Right cardiac atrium (tissue), 5 donors: Measurements from ENCODE around the gene MYLK. TPM values are rescaled to one million over a fixed set of nuclear protein-coding genes. Genes with fewer than 3 reads are reported as not detected.

Experiments
- ATAC-seq, 2 donors: fragments of 200-7000 bp; cut with Tn5 transposase; one replicate each; pipeline versions ENCODE4 v1.8.0 to v1.9.1; 2020; ENCODE audit warnings: moderate library complexity in 2 of 2, mild to moderate bottlenecking in 1 of 2
- DNase-seq, 3 donors: peaks; one replicate each; pipeline ENCODE4 v3.0.0-alpha.2; 2020
- H3K27ac ChIP-seq: one replicate; pipeline ENCODE4 v1.5.1; 2013; ENCODE audit warnings: mild to moderate bottlenecking, low read length, control low read depth, moderate library complexity
- H3K27me3 ChIP-seq: one replicate; pipeline ENCODE4 v1.6.1; 2013; ENCODE audit not compliant: control insufficient read depth, insufficient read depth
- H3K4me1 ChIP-seq: one replicate; pipeline ENCODE4 v1.6.1; 2013; ENCODE audit warnings: low read length; ENCODE audit not compliant: control insufficient read depth, insufficient read depth
- H3K4me3 ChIP-seq: one replicate; pipeline ENCODE4 v1.5.1; 2013; ENCODE audit warnings: low read length, control low read depth
- H3K9me3 ChIP-seq: one replicate; pipeline ENCODE4 v1.6.1; 2013; ENCODE audit warnings: low read length; ENCODE audit not compliant: control insufficient read depth
- WGBS: extraction: QIAGEN DNeasy Blood & Tissue Kit; methylation state at CpG from one replicate; pipeline ENCODE4 v1.1.7; 2013; 5-methylcytosine and 5-hydroxymethylcytosine counted together
- intact Hi-C, 4 donors: fragments of 100-400 bp; cut with DNase I; formaldehyde crosslinking; loops; one replicate each; pipeline versions ENCODE4 v1.11.0 to v1.14.0; 2022 to 2023
- polyA plus RNA-seq: library from polyadenylated mRNA; stranded (reverse); fragments of 200-250 nt; gene quantifications from one replicate; pipeline ENCODE4 v1.2.3, GENCODE V29; 2013
- total RNA-seq, 4 donors: library from RNA; stranded (reverse); fragmentation: NEBNext Ultra II Directional; extraction: Animal tissue kit (Norgen Biotek cat#: 25700); gene quantifications; one replicate each; pipeline ENCODE4 v1.2.1, GENCODE V29; 2021
- donor health status: healthy with polysubstance abuse.
- donor health status: DM: no; HTN: yes; CAD: no.
- donor health status: DM: no; HTN: no; CAD: no.
- donor health status: DM: no; HTN: yes; CAD: no; lungs with severe emphysema.
- donor health status: DM: yes; HTN: yes; CAD: no.

Gene MYLK
- total and polyA plus RNA-seq, 5 donors = 27.3 to 645 (median 53.5) TPM

DNA sequence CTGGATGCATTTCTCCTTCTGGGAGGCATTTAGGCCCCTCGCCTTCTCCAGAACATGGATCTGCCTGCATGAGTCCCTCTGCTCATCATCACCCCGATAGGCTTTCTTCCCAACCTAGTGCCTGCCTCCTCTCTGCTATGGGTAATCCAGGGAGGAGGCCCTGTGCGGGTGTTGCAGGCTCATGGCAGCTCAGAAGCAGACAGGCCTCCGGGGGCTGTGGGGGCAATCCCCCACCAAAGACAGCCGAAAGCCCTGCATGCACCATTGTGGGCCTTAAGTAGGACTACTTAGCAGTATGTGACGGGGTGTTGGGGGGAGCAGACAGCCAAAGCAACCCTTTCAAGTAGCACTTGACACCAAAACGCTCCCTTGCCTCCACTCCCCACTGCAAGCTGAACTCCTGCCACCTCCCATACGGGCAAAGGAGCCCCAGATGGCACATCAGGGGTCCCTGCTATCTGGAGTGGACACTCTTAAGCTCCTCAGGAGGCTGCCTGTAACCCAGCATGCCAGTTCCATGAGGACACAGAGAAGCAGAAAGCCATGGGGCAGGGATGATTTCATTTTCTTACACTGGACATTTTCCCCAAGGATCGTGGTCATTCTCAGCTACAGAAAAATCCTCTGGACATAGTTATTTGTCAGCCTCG, 200.5 kb downstream of the MYLK start:
- intact Hi-C loops = no loop called here
- H3K27ac ChIP-seq = no peak overlapping the region
- DNase-seq = no peak
- no peak overlapping the region for H3K4me3 ChIP-seq
- H3K9me3 ChIP-seq = no peaks in the 10 kb centered on the region
- H3K27me3 ChIP-seq = no peaks in the 10 kb centered on the region
- no peaks in the 10 kb centered on the region for H3K4me1 ChIP-seq
- no peak for ATAC-seq
- 86% methylated on average over 10 of the region's 10 CpGs for WGBS

DNA sequence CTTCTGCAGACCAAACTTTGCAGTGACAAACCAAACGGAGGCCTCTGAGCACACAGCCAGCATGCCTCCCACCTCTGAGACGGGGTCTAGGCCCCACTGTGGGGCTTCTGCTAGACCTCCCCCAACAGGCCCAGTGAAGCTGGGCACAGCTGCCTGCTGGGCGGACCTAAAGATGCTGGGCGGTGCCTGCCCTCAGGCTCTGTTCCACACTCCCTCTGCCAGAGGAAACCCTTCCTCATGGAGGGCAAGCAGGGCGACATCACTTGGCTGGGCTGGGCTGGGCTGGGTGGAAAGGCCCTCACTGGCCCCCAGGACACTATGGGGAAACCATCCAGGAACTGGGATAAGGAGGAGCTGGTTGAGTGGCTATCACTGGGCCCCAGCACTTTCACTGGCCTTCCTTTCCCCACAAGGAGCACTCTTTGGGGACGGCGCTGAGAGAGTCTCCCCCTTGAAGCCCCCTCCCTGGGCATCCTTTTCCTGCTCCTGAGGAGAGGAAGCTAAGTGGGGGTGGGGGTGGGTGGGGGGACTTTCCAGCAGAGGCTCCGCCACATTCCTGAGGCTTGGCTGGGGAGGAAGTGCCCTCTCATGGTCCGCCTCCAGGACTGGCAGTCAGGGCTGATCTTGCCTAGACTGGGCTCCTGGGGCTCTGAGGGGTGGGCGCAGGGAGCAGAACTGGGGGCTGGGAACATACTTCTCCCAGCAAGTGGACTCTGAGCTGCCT, 201.2 kb downstream of the MYLK start:
- ATAC-seq (no peak), DNase-seq (no peak)
- no peak overlapping the region for H3K4me3 ChIP-seq
- H3K4me1 ChIP-seq = peaks cover 2% of the 10 kb centered on the region
- 83% methylated on average over 10 of the region's 10 CpGs for WGBS
- H3K9me3 ChIP-seq = no peaks in the 10 kb centered on the region
- H3K27me3 ChIP-seq = no peaks in the 10 kb centered on the region
- intact Hi-C loops = no loop called here
- no peak overlapping the region for H3K27ac ChIP-seq

DNA sequence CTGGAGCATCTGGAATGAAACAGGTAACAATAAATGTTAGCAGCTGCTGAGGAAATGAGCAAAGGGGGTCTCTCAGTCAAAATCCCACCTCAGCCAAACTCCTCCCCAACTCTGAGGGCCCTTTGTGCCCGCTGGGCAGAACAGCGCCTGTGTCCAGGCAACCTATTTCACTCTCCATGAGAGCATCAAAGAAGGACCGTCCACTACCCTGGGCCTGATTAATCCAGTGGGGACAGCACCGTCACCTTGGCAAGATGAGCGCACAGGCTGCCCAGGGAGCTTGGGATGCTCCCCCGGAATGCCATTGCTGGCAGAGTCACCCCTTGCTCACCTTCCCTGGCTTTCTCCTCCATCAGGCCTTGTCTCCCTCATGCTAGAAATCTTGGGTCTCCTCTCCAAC, 201.8 kb downstream of the MYLK start:
- no peak for ATAC-seq
- no peak overlapping the region for H3K27ac ChIP-seq

DNA sequence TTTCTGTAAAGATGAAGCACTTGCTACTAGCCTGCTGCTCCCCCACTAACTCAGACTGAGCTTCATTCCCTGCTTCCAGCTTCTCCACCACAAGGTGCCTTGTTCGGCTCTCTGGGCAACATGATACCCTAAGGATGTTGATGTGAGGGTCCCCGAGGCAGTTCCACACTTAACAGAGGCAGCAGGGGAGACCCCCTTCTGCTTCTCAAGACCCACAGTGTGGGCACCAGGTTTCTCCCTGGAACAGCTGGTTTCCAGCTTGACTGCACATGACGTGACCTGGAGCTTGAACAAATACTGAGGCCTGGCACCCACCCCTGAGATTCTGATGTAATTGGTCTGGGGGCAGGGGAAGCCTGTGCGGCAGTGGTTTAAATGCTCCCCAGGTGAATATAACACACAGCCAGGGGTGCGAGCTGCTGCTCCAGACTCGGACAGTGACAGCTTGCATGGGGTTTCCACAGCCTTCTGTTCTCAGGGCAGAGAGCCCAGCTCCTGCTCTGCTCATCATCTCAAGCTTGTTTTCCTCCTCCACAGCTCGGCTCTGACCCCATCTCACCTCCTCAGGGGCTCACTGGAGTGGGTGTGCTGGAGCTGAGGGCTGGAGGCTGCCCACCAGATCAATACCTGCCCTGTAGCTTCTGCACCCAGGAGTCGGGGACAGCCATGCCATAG, 204.3 kb downstream of the MYLK start:
- Histone ChIP-seq H3K4me3 (no peak overlapping the region), H3K9me3 (no peaks in the 10 kb centered on the region), H3K27me3 (no peaks in the 10 kb centered on the region), H3K4me1 (peaks cover 2% of the 10 kb centered on the region), H3K27ac (no peak overlapping the region)
- DNase-seq (no peak), ATAC-seq (no peak)
- WGBS = 68% methylated on average over 8 of the region's 8 CpGs
- intact Hi-C loops = no loop called here

More for the DNA sequence above, 201.8 kb downstream of the MYLK start:
- Histone ChIP-seq H3K27me3 (no peaks in the 10 kb centered on the region), H3K9me3 (no peaks in the 10 kb centered on the region), H3K4me3 (no peak overlapping the region), H3K4me1 (peaks cover 2% of the 10 kb centered on the region)
- DNase-seq = no peak
- 97% methylated on average over 6 of the region's 6 CpGs for WGBS
- intact Hi-C loops = no loop called here

DNA sequence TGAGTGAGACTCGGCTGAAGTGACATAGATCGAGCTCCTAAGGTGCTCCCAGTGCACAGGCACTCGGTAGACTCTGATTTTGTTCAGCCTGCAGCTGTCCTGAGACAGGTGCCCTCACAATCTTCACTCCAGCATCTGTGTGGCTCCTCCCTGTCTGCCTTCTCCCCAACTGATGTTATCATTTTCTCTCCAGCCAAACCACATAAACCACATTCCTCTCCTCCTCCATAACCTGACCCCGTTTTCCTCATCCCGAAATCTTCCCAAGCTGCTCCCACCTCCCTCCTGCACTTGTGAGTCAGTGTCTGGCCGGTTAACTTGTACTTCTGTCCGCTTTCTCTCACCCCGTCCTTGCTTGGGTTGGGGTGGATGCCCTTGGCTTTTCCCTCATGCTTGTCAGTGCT, 206.0 kb downstream of the MYLK start:
- DNase-seq (no peak), ATAC-seq (no peak)
- Histone ChIP-seq H3K27me3 (no peaks in the 10 kb centered on the region), H3K9me3 (no peaks in the 10 kb centered on the region), H3K4me1 (peaks cover 2% of the 10 kb centered on the region), H3K27ac (no peak overlapping the region), H3K4me3 (no peak overlapping the region)
- intact Hi-C loops = no loop called here
- 54% methylated on average over 8 of the region's 8 CpGs for WGBS

DNA sequence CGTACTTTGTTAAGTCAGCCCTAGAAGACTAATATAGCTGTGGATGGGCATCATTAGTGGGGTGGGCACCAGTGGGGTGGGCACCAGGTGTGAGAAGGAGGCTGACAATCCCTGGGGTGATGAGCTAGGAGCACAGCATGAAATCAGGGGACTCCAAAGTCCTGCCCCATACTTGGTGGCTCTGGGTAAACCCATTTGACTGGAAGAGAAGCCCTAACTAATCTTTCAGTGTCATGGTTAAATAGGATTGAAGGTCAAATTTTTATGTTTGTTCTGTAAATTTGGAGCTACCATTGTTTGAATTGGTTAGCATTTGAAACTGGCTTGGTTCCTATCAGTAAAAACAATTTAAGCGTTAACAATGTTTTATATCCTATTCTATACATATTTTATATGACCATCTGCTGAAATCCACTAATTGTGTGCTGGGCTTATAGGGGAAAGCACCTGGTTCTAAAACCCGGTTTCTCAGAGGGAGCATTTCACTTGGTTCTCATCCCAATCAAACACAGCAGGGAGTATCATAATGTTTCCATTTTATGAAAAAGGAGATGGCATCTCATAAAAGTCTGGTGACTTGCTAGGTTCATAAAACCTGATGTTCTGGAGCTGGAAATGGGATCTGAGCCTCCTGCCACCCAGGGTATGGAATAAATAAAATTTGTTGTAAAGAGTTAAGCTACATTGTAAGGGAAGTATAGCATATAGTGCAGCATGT, 211.5 kb downstream of the MYLK start:
- 88% methylated on average over 3 of the region's 3 CpGs for WGBS
- DNase-seq = no peak
- Histone ChIP-seq H3K4me1 (no peaks in the 10 kb centered on the region), H3K9me3 (no peaks in the 10 kb centered on the region), H3K27me3 (no peaks in the 10 kb centered on the region), H3K4me3 (no peak overlapping the region), H3K27ac (no peak overlapping the region)
- intact Hi-C loops = no loop called here
- no peak for ATAC-seq

DNA sequence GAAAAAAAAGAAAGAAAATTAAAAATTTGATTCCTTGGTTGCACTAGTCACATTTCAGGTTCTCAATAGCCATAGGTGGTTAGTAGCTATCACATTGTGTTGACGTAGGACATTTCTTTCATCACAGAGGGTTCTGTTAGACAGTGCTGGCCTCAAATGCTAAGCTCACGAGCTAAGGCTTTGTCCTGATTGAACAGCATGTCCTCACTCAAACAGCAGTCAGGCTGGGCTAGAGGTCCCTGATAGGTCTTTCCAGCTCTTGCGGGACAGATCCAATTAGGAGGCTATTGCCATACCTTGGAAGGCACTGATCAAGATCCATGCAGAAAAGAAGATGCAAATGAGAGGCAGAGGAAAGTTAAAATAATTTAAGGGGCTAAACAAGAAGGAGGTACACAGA, 213.4 kb downstream of the MYLK start:
- no peak overlapping the region for H3K4me3 ChIP-seq
- H3K27ac ChIP-seq = no peak overlapping the region
- no peaks in the 10 kb centered on the region for H3K4me1 ChIP-seq
- WGBS = 88% methylated on average over 3 of the region's 3 CpGs
- ATAC-seq (no peak), DNase-seq (no peak)
- H3K9me3 ChIP-seq = no peaks in the 10 kb centered on the region
- H3K27me3 ChIP-seq = no peaks in the 10 kb centered on the region
- intact Hi-C loops = no loop called here

DNA sequence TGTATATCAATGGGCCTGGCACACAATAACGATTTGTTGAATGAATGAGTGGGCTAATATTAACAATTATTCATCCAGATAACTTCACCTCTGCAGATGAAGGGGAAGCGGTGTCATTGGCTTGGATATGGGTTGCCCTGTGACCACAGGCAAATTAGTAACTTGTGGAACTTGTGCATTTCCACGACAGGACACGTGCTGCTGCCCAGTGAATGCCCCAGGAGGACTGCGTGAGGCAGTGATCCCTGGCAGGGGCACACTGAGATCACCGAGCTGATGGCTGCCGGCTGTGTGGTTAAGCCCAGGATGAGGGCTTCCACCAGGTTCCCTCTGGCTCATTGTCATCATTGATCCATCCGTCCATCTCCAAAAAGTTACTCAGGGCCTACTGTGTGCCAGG, 215.2 kb downstream of the MYLK start:
- no peaks in the 10 kb centered on the region for H3K9me3 ChIP-seq
- 87% methylated on average over 8 of the region's 8 CpGs for whole genome bisulfite sequencing
- ATAC-seq = no peak
- DNase-seq = no peak
- no peak overlapping the region for H3K4me3 ChIP-seq
- intact Hi-C loops = no loop called here
- no peak overlapping the region for H3K27ac ChIP-seq
- no peaks in the 10 kb centered on the region for H3K4me1 ChIP-seq
- H3K27me3 ChIP-seq = no peaks in the 10 kb centered on the region

DNA sequence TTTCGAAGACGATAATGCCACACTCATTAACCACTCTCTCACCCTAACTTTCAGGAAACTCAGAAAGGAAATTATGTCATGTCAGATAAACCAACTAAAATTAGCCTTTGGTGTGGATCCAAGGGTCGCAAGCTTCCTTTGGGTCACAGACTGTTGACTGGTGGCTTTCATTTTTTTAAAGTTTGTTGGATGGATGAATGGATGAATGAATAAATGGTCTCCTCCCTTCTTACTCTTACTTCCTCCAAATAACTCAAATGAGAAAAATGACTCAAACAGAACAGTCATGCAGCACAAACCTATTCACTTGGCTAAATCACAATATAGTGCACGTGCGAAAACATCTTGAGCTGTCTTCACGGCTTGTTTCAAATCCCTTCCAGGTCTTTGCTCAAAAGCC, 216.3 kb downstream of the MYLK start:
- Histone ChIP-seq H3K27ac (no peak overlapping the region), H3K4me3 (no peak overlapping the region), H3K4me1 (no peaks in the 10 kb centered on the region), H3K9me3 (no peaks in the 10 kb centered on the region), H3K27me3 (no peaks in the 10 kb centered on the region)
- DNase-seq (no peak), ATAC-seq (peak; percentile 23 to 63)
- 23% methylated on average over 6 of the region's 6 CpGs for WGBS
- intact Hi-C loops = no loop called here

DNA sequence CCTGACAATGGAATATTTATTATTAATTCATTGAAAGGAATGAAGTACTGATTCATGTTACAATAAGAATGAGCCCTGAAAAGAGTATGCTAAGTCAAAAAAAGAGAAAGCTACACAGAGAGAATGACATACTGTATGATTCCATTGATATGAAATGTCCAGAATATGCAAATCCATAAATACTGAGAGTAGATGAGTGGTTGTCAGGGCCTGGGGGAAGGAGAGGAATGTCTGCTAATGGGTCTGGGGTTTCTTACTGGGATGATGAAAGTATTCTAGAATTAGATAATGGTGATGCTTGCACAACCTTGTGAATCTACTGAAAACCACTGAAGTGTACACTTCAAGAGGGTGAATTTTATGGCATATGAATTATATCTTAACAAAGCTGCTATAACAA, 219.4 kb downstream of the MYLK start:
- H3K27me3 ChIP-seq = no peaks in the 10 kb centered on the region
- DNase-seq (no peak), ATAC-seq (no peak)
- no peaks in the 10 kb centered on the region for H3K9me3 ChIP-seq
- intact Hi-C loops = no loop called here
- H3K4me1 ChIP-seq = peaks cover 9% of the 10 kb centered on the region
- H3K27ac ChIP-seq = no peak overlapping the region
- no peak overlapping the region for H3K4me3 ChIP-seq

DNA sequence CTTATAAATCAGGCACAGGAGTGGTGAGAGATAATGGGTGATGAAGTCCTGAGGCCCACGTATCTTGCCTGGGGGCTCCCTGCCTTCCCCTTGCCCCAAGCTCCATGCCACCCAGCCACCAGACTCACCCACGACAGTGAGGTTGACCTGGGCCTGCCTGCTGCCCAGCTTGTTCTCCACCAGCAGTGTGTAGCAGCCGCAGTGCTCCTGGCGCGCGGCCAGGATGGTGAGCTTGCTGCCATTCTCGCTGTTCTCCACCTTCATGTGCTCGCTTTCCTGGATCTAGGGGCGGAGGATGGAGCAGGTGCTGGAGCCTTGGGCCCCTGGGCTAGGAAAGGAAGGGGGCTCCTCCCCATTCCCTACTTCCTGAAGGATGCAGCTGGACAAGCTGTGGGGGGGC, 220.2 kb downstream of the MYLK start:
- intact Hi-C loops = no loop called here
- WGBS = 84% methylated on average over 9 of the region's 9 CpGs
- Histone ChIP-seq H3K9me3 (no peaks in the 10 kb centered on the region), H3K27ac (no peak overlapping the region), H3K27me3 (no peaks in the 10 kb centered on the region), H3K4me3 (no peak overlapping the region), H3K4me1 (peaks cover 12% of the 10 kb centered on the region)
- DNase-seq = peak in 1 of 3 donors; percentile 71
- no peak for ATAC-seq
